ENCODE results near the gene GLP1R.

DNA sequence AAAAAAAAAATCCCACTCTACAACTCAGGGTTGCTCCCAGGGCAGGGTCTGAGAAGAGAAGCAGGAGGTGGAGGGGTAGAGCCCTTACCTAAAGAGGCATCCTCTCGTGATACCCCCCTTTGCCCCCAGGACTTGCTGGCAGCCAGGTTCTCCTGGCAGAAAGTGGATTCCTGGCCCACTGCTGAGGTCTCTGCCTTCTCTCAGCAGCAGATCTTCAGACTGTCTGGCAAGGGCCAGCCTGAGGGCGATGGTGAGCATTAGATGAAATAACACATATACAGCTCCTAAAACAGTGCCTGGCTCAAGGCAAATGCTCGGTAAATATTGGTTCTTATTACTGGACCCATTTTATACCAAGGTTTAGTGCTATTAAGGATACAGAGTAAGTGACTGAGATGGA lies 4.8 kb upstream of the GLP1R start:
- TF ChIP-seq, protein P1, sequence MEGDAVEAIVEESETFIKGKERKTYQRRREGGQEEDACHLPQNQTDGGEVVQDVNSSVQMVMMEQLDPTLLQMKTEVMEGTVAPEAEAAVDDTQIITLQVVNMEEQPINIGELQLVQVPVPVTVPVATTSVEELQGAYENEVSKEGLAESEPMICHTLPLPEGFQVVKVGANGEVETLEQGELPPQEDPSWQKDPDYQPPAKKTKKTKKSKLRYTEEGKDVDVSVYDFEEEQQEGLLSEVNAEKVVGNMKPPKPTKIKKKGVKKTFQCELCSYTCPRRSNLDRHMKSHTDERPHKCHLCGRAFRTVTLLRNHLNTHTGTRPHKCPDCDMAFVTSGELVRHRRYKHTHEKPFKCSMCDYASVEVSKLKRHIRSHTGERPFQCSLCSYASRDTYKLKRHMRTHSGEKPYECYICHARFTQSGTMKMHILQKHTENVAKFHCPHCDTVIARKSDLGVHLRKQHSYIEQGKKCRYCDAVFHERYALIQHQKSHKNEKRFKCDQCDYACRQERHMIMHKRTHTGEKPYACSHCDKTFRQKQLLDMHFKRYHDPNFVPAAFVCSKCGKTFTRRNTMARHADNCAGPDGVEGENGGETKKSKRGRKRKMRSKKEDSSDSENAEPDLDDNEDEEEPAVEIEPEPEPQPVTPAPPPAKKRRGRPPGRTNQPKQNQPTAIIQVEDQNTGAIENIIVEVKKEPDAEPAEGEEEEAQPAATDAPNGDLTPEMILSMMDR (IDR thresholded peaks at IDR 0.05) = no peak
- TF ChIP-seq POLR2AphosphoS5 (IDR thresholded peaks at IDR 0.05) = no peak

All from stomach (tissue), 4 donors.